ENCODE measurements around the gene TMSB15C. TPM values are rescaled to one million over a fixed set of nuclear protein-coding genes. Genes with fewer than 3 reads are reported as not detected.

TMSB15C gene
- total RNA-seq, 1 donor from 2014 or later, result 3.9 TPM

- intact Hi-C loops (cut with micrococcal nuclease), result no loop called here
Measured at GRCh38 chrX:104047171-104047570, 28.9 kb downstream of the TMSB15C start.

GRCh38 chrX:104045642-104046041, 30.4 kb downstream of the TMSB15C start:
- intact Hi-C loops (cut with micrococcal nuclease), result no loop called here

DNA sequence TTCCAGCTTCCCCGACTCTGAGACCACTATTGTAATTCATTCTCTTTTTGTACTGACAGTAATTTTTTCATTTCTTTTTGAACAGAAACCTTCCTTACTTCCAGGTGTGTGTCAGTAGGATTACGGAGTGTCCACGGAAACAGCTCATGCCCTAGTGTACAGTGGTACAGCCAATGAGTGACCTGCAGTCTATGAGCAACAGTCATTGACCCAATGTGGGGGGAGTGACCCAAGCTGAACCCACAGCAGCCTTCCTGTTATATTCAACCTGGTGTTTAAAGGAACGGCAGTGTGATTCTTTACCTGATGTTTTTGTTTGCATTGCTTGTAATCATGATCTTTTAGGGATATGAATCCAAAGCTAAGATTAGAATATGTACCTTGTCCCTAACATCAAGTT, 35.0 kb downstream of the TMSB15C start:
- intact Hi-C loops (cut with micrococcal nuclease), result no loop called here

DNA sequence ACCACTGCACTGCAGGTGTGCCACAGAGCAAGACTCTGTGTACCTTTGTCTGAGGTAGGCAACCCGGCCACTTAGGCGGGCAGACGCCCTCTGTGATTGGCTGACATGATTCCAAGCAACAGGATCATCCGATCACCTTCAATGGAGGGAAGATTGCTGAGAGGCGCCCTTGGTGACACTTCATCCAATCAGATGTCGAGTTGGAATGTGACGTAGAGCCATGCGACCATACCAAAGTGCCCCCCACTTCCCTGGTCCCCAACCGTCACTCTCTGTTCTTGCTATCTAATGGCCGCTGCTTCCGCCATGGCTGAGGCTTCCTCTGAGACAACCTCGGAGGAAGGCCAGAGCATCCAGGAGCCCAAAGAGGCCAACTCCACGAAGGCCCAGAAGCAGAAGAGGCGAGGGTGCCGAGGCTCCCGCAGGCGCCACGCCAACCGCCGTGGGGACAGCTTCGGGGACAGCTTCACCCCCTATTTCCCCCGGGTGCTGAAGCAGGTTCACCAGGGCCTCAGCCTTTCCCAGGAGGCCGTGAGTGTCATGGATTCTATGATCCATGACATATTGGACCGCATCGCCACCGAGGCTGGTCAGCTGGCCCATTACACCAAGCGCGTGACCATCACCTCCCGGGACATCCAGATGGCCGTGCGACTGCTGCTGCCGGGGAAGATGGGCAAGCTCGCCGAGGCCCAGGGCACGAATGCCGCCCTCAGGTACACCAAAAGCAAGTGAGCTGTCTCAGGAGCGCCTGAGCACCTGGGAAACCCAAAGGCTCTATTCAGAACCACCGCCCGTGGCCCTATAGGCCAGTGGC, 36.1 kb downstream of the TMSB15C start, which contains the start of gene H2BW2:
Gene H2BW2, plus strand, starts transcription at position 268 of the 817 bp plus-strand sequence. Its CDS starts 39 bp downstream, at position 307.
- intact Hi-C loops (cut with micrococcal nuclease), result no loop called here

Other genes with a start within 250 kb of the TMSB15C start
- 0.48 and 0.98 TPM in 2 replicates for gene RAB9B, start 244.0 kb downstream of the TMSB15C start, total RNA-seq
- 7.2 and 8.3 TPM in 2 replicates for gene TMSB15B, start 113.6 kb downstream of the TMSB15C start, total RNA-seq
- gene H2BW1, start 62.5 kb downstream of the TMSB15C start, total RNA-seq, result not detected in 2 replicates
- gene H2BW2, start 36.3 kb downstream of the TMSB15C start, total RNA-seq, result not detected in 2 replicates
- 0.20 and 0.48 TPM in 2 replicates for gene ZCCHC18, start 36.3 kb upstream of the TMSB15C start, total RNA-seq
- gene SLC25A53, start 80.8 kb upstream of the TMSB15C start, total RNA-seq, result 4.4 and 6.5 TPM in 2 replicates
- 12.7 TPM in 2 replicates for gene FAM199X, start 90.2 kb upstream of the TMSB15C start, total RNA-seq
- gene ESX1, start 178.7 kb upstream of the TMSB15C start, total RNA-seq, result 0.14 and 0.25 TPM in 2 replicates

All from T-helper 2 cell treated with Interferon-gamma antibody and Interleukin-4, amounts not matched to agents 100 ng/mL and 5 ng/mL, for 36 hours (primary cell).